SK-MEL-5 (cell line): Measurements from ENCODE around the gene KLK8. TPM values are rescaled to one million over a fixed set of nuclear protein-coding genes. Genes with fewer than 3 reads are reported as not detected.

Experiments
- DNase-seq: peaks from one replicate; pipeline ENCODE4 v3.0.0-alpha.2; 2016; ENCODE audit warnings: low read depth, low spot score
- in situ Hi-C: cut with HindIII; loops from 2 replicates; pipeline ENCODE4 v1.10.0; 2016; ENCODE audit warnings: low sequenced_read_pairs, high pct_unique_total_duplicates, low pct_unique_long_range_greater_than_20kb
- total RNA-seq: library from RNA; depleted of rRNA; stranded (reverse); fragments of >200 nt; shearing (Covaris generic); gene quantifications from 2 replicates; pipeline ENCODE4 v1.2.3, GENCODE V29; 2014; rRNA removed

KLK8 gene
- total RNA-seq, 1 experiment from 2014 or later: not detected

DNA sequence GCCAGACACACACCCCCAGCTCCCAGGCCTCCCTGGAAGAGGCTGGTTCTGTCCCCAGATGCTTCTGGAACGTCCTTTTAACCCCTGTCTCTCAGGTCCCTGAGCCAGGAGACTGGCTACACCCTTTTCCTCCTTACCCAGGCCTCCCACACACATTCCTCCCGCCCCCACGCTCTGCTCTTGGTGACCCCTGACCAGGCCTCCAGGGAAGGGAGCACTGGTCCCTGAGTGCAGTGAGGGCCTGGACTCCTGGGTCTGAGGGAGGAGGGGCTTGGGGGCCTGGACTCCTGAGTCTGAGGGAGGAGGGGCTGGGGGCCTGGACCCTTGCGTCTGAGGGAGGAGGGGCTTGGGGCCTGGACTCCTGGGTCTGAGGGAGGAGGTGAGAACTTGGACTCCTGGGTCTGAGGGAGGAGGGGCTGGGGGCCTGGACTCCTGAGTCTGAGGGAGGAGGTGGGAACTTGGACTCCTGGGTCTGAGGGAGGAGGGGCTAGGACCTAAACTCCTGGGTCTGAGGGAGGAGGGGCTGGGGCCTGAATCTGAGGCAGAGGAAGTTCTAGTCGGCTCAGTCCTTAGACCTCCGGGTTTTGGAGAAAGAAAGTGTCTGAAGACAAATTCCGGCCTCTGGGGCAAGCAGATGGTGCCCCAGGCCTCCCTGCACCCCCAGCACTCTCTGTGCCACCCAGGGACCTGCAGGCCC lies 32.5 kb downstream of the KLK8 start:
- in situ Hi-C loops: no loop called here
- DNase-seq: no peak

DNA sequence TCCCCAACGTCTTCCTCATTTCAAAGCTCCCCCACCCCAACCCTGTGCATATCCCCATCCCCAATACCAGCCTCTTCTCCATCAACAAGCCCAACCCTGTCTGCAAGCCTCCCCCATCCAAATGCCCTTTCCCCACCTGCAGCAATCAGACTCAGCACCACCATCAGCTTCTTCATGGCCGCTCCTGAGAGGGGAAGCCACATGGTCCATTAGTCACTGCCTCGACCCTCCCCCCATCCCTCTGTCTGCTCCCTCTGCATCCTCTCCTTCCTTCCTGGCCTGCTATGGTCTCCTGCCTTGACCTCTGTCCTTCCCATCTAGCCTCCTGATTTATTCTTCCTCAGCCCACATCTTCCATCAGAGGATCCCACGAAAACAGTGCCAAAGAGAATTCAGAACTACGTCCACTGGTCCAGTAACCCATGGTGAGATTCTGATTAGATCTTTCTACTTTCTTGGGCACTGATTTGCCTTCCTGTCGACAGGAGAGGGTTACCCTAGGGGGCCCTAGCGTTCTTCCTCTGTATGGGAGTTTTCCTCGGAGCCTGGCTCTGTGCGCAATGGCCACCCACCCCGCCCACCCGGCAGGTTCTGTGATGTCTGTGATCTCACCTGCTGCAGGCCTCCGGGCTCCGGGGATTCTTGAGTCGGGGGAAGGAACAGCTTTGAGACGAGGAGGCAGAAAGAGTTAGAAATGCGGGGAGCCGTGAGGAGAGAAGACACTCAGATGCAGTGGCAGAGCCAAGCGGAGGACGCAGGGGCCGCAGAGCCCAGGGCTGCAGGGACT lies 33.3 kb downstream of the KLK8 start:
- no peak for DNase-seq
- in situ Hi-C loops: no loop called here

DNA sequence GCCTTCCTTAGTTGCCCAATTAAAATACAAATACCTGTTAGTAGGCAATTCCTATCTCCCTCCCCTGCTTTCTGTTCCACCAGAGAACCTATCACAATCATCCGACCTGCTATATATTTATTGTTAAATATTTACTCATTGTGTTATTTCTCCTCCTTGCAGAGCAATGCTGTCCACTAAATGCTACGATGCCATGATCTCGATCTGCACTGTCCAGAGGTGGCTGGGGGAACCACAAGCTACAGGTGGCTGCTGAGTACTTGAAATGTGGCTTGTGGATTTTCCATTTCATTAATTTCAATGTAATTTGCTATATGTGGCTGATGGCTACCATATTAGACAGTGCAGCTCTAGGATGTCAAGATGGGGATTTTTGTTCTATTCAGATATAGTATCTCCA lies 37.1 kb downstream of the KLK8 start:
- in situ Hi-C loops: no loop called here
- DNase-seq: no peak

DNA sequence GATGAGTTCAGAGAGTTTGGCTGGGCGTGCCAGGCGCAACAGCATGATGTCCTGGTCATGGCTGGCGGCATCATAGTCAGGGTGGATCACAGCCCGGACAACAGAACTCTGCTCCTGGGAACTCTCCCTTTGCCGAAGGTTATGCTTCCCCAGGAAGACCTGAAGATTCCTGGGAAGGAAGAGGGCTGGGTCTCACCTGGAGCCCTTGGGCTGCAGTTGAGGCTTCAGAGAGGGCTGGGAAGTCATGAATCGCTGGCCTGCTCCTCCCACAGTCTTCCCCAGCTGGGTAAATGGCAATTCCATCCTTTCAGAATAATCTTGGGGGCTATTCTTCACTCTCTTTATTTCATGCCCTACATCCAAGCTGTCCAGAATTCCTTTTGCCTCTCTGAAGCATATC lies 38.0 kb downstream of the KLK8 start:
- in situ Hi-C loops: no loop called here
- DNase-seq: no peak

DNA sequence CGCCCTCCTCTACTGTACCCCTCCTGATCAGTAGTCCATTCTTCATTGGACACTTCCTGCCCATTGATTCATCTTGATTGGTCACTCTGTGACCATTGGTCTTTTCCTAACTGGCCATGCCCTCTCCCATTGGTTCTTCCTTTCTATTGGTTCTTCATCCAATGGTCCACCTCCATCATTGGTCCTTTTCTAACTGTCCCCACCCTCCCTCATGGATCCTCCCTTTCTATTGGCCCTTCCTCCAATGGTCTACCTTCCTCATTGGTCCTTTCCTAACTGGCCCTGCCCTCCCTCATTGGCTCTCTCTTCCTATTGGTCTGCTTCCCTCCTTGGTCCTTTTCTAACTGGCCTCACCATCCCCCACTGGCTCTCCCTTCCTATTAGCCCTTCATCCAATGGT lies 39.2 kb downstream of the KLK8 start:
- DNase-seq: peak; percentile 16
- in situ Hi-C loops: no loop called here

DNA sequence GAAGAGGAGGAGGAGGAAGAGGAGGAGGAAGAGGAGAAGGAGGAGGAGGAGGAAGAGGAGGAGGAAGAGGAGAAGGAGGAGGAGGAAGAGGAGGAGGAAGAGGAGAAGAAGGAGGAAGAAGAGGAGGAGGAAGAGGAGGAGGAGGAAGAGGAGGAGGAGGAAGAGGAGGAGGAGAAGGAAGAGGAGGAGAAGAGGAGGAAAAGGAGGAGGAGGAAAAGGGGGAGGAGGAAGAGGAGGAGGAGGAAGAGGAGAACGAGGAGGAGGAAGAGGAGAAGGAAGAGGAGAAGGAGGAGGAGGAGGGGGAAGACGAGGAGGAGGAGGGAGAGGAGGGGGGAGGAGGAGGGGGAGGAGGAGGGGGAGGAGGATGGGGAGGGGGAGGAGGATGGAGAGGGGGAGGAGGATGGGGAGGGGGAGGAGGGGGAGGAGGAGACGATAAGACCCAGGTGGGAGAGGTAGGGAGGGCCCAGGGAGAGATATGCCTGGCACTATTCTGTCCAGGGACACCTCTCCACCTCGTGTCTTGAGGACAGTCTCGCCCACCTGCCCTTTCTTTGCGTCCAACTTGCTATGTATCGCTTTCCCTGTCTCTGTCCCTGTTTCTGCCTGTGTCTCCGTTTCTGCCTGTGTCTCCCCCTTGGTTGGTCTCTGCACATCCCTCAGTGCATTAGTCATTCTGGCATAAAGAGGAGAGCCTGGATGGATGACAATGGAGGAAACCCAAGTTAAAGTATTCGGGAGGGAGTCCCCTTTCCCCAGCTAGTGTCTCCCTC lies 41.5 kb downstream of the KLK8 start:
- in situ Hi-C loops: no loop called here

DNA sequence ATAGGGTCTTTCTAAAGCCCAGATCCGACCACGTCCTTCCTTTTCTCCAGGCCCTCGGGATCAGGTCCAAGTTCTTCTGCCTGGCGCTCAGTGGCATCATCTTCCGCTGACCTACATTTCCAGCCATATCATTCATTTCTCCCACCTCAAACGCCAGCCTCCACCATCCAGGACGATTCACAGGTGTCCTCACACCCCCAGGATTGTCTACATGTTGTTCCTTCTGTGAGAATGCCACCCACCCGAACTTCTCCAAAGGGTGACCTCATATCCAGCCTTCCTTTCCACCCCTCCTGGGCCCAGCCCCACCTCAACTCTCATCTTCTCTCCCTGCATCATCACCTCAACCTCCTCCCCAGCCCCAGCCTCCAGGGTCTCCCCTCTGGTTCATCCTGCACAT lies 43.8 kb downstream of the KLK8 start:
- in situ Hi-C loops: no loop called here
- DNase-seq: no peak

More for the DNA sequence above, 41.5 kb downstream of the KLK8 start:
- DNase-seq: peak; percentile 17

DNA sequence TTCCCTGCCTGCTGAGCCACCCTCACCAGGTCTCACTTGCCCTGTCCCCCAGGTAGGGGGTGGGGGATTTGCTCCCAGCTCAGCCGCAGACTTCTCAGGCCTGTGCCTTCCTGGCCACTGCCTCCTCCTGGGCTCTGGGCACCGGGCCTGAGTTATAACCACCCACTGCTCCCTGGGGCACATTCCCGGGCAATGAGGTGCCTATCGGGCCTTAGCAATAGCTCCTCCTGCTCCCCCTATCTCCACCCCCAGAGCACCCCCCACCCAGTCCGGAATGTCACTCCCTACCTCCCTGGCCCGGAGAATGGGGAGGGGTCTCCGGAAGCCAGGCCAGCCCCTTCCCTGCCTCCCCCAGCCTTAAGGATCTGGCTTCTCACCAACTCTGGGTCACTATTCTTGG lies 48.5 kb downstream of the KLK8 start, which contains the start of gene KLK5:
Gene KLK5, minus strand, starts transcription at position 129 of the 400 bp plus-strand sequence. CDS start 381 bp downstream, outside the sequence.
- in situ Hi-C loops: no loop called here

DNA sequence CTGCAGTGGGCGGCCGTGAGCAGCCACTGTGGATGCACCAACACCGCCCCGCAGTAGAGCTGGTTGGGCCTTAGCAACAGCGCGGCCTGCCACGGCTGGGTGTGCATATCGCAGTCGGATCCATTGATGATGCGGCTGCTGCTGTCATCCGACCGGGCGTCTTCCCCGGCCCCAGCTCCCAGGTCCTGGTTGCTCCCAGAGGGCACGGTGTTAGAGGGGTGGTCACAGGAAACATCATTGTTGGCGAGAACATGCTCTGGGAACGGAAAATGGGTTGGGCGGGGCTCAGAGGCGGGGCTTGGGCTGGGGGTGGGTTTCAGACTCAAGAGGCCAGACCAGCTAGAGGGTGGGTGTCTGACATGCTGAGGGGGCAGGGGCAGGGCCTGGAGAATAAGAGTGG lies 51.5 kb downstream of the KLK8 start:
- no peak for DNase-seq
- in situ Hi-C loops: no loop called here

More for the DNA sequence above, 48.5 kb downstream of the KLK8 start, which contains the start of gene KLK5:
- DNase-seq: no peak

DNA sequence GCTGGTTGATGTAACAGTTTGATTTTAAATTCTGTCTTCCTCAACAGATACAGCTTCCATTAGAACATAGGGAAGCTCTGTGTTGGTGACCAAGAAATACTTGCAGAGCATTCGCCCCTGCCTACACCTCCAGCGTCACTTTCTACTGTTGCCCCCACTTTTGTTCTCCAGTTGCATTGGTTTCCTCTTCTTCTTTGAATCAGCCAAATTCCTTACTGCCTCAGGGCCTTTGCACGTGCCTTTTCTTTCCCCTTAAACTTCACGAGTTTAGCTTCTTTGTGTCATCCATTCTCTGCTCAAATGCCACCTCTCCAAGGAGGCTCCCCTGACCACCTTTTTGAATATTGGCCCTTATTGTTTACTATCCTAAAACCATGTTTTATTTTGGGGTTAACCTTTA lies 54.3 kb downstream of the KLK8 start:
- no peak for DNase-seq
- in situ Hi-C loops: no loop called here

Other genes starting within 250 kb of the KLK8 start
- gene GPR32, start 231.1 kb downstream of the KLK8 start, total RNA-seq: not detected in 2 replicates
- not detected in 2 replicates for gene ACP4, start 211.2 kb downstream of the KLK8 start, total RNA-seq
- gene KLK1, start 177.8 kb downstream of the KLK8 start, total RNA-seq: not detected in 2 replicates
- gene KLK15, start 168.0 kb downstream of the KLK8 start, total RNA-seq: not detected in 2 replicates
- not detected in 2 replicates for gene KLK3, start 146.7 kb downstream of the KLK8 start, total RNA-seq
- 0.96 and 2.0 TPM in 2 replicates for gene KLK2, start 128.2 kb downstream of the KLK8 start, total RNA-seq
- gene KLK4, start 90.2 kb downstream of the KLK8 start, total RNA-seq: 1.0 TPM in 1 of 2 replicates, not detected in the other
- not detected in 2 replicates for gene KLK5, start 48.6 kb downstream of the KLK8 start, total RNA-seq
- gene KLK6, start 32.0 kb downstream of the KLK8 start, total RNA-seq: not detected in 2 replicates
- gene KLK7, start 17.7 kb downstream of the KLK8 start, total RNA-seq: not detected in 2 replicates
- gene KLK10, start 18.1 kb upstream of the KLK8 start, total RNA-seq: not detected in 2 replicates
- gene KLK11, start 25.0 kb upstream of the KLK8 start, total RNA-seq: not detected in 2 replicates
- not detected in 2 replicates for gene KLK12, start 33.4 kb upstream of the KLK8 start, total RNA-seq
- not detected in 2 replicates for gene KLK13, start 63.5 kb upstream of the KLK8 start, total RNA-seq
- not detected in 2 replicates for gene KLK14, start 81.3 kb upstream of the KLK8 start, total RNA-seq
- 13.0 and 13.8 TPM in 2 replicates for gene CTU1, start 106.8 kb upstream of the KLK8 start, total RNA-seq
- not detected in 2 replicates for gene SIGLEC9, start 123.3 kb upstream of the KLK8 start, total RNA-seq
- gene SIGLEC7, start 140.7 kb upstream of the KLK8 start, total RNA-seq: not detected in 2 replicates
- 0.19 and 0.63 TPM in 2 replicates for gene CD33, start 223.5 kb upstream of the KLK8 start, total RNA-seq
- gene SIGLECL1, start 249.5 kb upstream of the KLK8 start, total RNA-seq: not detected in 2 replicates